Measurements from ENCODE around the gene DAPK3. TPM values are rescaled to one million over a fixed set of nuclear protein-coding genes. Genes with fewer than 3 reads are reported as not detected.
A peak's percentile ranks its signal among the peaks of the same experiment; 100 is the strongest.

The DAPK3 gene
- total RNA-seq, 4 donors from 2014 or later: 54.6 to 89.0 (median 82.3) TPM

DNA sequence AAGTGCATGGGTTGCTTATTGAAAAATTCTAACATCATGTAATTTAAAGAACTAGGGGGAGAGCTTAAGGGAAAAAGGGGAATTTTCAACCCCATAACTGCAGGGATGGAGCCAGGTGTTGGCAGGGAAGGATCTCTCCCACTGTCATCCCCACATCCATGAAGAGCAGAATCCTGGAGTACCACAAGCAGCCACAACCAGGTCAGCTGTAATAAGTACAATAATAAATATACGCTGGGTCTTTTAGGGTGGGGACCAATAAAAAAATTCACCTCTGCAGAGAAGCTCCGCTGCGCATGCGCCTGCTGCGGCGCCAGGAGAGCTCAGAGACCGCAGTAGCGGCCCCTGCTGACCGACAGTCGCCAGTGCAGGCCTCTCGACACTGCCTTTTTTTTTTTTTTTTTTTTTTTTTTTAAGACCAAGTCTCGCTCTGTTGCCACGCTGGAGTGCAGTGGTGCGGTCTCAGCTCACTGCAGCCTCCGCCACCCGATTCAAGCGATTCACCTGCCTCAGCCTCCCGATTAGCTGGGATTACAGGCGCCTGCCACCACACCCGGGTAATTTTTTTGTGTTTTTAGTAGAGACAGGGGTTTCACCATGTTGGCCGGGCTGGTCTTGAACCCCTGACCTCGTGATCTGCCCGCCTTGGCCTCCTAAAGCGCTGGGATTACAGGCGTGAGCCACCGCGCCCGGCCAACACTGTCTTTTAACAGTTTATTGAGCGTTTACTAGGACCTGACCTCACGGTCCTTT lies 16.9 kb upstream of the DAPK3 start:
- intact Hi-C loops (cut with DNase I; ENCODE audit: low total_unique reads): loop anchor here (5.0 kb wide), 1 partner anchor 80 kb away; the partner anchor contains the start of gene ZBTB7A

DNA sequence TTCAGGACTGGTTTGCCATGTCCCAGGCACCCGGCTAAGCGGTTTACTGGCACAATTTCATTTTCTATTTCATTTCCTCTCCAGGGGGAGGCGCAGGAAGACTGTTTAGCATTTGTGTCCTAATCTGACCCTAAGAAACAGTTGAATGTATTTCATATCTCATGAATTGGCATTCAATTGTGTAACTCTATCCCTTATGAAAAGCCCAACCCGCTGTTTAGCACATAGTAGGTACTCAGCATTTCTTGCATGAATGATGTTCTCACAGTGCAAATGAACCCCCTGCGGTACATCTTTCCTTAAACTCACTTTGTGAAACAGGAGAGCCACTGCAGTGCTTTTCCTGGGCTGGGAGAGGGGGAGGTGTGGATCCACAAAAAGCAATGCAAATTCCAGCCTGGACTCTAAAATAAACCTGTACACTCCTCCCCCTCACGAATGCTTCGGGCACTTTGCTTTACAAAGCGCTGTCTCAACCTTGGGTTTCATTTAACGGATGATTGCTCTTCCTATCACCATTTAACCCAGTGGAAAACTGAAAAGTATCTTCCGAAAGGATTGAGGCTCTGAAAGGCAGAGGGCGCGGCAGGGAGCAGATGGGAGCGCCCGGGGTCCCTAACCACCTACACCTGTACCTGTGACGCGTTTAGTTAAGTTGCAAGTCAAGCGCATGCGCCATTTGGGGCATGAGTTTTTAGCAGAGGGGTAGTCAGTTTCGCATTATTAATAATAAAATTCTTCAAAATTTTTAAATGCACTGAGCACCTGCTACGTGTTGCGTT lies 15.6 kb upstream of the DAPK3 start:
- peak overlapping the region in 2 of 4 donors; percentile 81 for H3K4me3 ChIP-seq
- peaks cover 0 to 26% (median 11%) of the 10 kb centered on the region in 4 donors for H3K36me3 ChIP-seq
- TF ChIP-seq, protein P1, sequence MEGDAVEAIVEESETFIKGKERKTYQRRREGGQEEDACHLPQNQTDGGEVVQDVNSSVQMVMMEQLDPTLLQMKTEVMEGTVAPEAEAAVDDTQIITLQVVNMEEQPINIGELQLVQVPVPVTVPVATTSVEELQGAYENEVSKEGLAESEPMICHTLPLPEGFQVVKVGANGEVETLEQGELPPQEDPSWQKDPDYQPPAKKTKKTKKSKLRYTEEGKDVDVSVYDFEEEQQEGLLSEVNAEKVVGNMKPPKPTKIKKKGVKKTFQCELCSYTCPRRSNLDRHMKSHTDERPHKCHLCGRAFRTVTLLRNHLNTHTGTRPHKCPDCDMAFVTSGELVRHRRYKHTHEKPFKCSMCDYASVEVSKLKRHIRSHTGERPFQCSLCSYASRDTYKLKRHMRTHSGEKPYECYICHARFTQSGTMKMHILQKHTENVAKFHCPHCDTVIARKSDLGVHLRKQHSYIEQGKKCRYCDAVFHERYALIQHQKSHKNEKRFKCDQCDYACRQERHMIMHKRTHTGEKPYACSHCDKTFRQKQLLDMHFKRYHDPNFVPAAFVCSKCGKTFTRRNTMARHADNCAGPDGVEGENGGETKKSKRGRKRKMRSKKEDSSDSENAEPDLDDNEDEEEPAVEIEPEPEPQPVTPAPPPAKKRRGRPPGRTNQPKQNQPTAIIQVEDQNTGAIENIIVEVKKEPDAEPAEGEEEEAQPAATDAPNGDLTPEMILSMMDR (IDR thresholded peaks at IDR 0.05): peak; percentile 49 to 76 (median 67)
- TF ChIP-seq POLR2A (IDR thresholded peaks at IDR 0.05) (no peak), POLR2AphosphoS5 (IDR thresholded peaks at IDR 0.05) (peak in 2 of 3 donors; percentile 33 to 38)
- intact Hi-C loops (cut with DNase I; ENCODE audit: low total_unique reads): loop anchor here (5.0 kb wide), 1 partner anchor 81 kb away; the partner anchor contains the start of gene ZBTB7A
- DNase-seq: peak; percentile 70
- 3 to 6% methylated on average over 5 to 21 of the region's 21 CpGs for WGBS, 2 donors (ENCODE audit: low coverage in 1 of 2)
- H3K4me1 ChIP-seq: peaks cover 22 to 45% (median 37%) of the 10 kb centered on the region in 4 donors
- no peaks in the 10 kb centered on the region for H3K9me3 ChIP-seq
- H3K27me3 ChIP-seq: no peaks in the 10 kb centered on the region
- peak overlapping the region; percentile 91 to 94 (median 94) for H3K27ac ChIP-seq
- in situ Hi-C loops (cut with MboI; ENCODE audit: low pct_ligation_motif_present in 1 of 4, low pct_unique_long_range_greater_than_20kb in 1 of 4, low sequenced_read_pairs in 3 of 4): loop anchor here in 2 of 4 donors (10.0 to 25.0 kb wide), 2 partner anchors 151 to 198 kb away; partner anchors contain the start of genes ANKRD24 (in 2 of the 2) and SIRT6 (in 2 of the 2)

More for the DNA sequence above, 16.9 kb upstream of the DAPK3 start:
- peaks cover 22 to 41% (median 37%) of the 10 kb centered on the region in 4 donors for H3K4me1 ChIP-seq
- peak overlapping the region in 1 of 4 donors; percentile 31 for H3K4me3 ChIP-seq
- peaks cover 0 to 13% (median 2%) of the 10 kb centered on the region in 4 donors for H3K36me3 ChIP-seq
- no peaks in the 10 kb centered on the region for H3K27me3 ChIP-seq
- WGBS, 2 donors (ENCODE audit: low coverage in 1 of 2): 6% methylated on average over 29 of the region's 30 CpGs; no CpG with 5 or more reads in 1 of the 2 donors
- H3K9me3 ChIP-seq: no peaks in the 10 kb centered on the region
- peak; percentile 93 for DNase-seq
- TF ChIP-seq EP300 (IDR thresholded peaks at IDR 0.05; ENCODE audit: low read depth): no peak
- TF ChIP-seq, protein P1 (IDR thresholded peaks at IDR 0.05): peak; percentile 87 to 97 (median 91)
- in situ Hi-C loops (cut with MboI; ENCODE audit: low pct_ligation_motif_present in 1 of 4, low pct_unique_long_range_greater_than_20kb in 1 of 4, low sequenced_read_pairs in 3 of 4): loop anchor here in 2 of 4 donors (10.0 to 25.0 kb wide), 2 partner anchors 150 to 197 kb away; partner anchors contain the start of genes ANKRD24 (in 2 of the 2) and SIRT6 (in 2 of the 2)
- peak overlapping the region; percentile 91 to 94 (median 94) for H3K27ac ChIP-seq

DNA sequence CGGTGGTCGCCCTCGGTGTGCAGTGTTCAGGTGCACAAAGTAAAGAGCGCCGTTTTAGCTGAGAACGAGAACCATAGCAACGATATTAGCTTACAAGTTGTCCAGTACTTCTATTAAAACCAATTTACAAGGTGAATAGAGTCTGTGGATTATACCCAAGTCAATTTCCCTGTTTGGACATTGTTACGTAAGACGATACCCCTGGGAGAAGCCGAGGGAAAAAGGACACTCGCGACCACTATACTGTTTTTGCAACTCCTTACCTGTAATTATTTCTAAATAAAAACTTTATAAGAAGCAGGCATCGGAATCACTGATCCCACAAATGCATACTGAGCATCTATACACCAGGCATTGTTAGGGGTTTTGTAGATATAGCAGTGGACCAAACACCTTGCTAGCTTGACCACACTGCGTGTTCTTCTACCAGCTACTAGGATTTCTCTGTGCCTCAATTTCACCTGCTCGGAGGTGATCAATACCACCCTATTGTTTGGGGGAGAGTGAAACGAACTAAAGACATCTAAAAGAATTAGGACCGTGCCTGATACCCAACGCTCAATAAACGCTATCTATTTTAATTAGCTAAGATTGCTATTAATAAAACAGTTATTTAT lies 14.9 kb upstream of the DAPK3 start:
- H3K4me3 ChIP-seq: peak overlapping the region; percentile 10 to 81 (median 78)
- no peaks in the 10 kb centered on the region for H3K27me3 ChIP-seq
- DNase-seq: no peak
- intact Hi-C loops (cut with DNase I; ENCODE audit: low total_unique reads) (loop anchor here (5.0 kb wide), 1 partner anchor 82 kb away; the partner anchor contains the start of gene ZBTB7A), in situ Hi-C loops (cut with MboI; ENCODE audit: low pct_ligation_motif_present in 1 of 4, low pct_unique_long_range_greater_than_20kb in 1 of 4, low sequenced_read_pairs in 3 of 4) (loop anchor here in 2 of 4 donors (10.0 to 25.0 kb wide), 2 partner anchors 152 to 199 kb away; partner anchors contain the start of genes ANKRD24 (in 2 of the 2) and SIRT6 (in 2 of the 2))
- WGBS, 2 donors (ENCODE audit: low coverage in 1 of 2): 3 to 4% methylated on average over 13 to 19 of the region's 19 CpGs
- peaks cover 0 to 33% (median 14%) of the 10 kb centered on the region in 4 donors for H3K36me3 ChIP-seq
- peak overlapping the region; percentile 91 to 94 (median 94) for H3K27ac ChIP-seq
- peaks cover 22 to 45% (median 37%) of the 10 kb centered on the region in 4 donors for H3K4me1 ChIP-seq
- no peak for TF ChIP-seq EP300 (IDR thresholded peaks at IDR 0.05; ENCODE audit: low read depth)
- no peaks in the 10 kb centered on the region for H3K9me3 ChIP-seq

DNA sequence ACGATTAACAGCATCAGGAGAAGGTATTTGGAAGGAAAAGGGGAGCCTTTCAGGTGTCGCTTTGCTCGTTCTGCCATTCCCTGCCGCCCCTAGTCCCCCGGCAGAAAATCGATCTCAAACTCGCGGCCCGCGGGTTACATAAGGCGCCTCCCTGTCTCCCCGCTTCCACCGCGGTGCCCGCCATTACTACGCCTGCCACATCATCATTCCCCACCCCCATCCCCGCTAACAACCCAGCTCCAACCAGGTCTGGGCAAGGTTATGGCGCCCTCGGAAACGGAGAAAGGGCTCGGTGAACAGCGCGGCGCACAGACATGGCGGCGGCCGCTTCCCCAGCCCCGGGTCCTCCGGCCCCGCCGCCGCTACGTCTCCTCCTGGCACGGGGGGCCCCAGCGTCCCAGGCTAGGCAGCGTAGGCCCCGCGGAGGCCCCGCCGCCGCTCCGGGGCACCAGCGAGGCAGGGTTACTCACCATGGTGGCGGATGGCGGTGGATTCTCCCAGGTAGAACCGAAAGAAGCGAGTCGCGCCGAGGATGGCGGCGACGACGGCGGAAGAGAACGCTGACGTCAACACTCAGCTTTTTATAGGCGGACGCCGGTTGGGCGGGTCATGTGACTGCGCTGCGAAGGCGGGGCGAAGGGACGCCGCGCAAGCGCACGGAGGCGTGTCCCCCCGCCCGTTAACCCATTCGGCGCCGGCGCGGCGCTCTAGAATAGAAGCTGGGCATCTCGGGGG lies 14.2 kb upstream of the DAPK3 start, which contains the start of gene EEF2:
TSS of gene EEF2 (minus strand) at position 556 of the 735 bp plus-strand sequence. CDS start at position 473, 83 bp downstream.
- peak; percentile 92 for DNase-seq
- peak within 1 kb of the TSS; percentile 74 to 82 (median 81) for H3K4me3 ChIP-seq
- H3K27ac ChIP-seq: peak within 1 kb of the TSS; percentile 91 to 94 (median 94)
- peaks cover 22 to 45% (median 37%) of the 10 kb centered on the region in 4 donors for H3K4me1 ChIP-seq
- in situ Hi-C loops (cut with MboI; ENCODE audit: low pct_ligation_motif_present in 1 of 4, low pct_unique_long_range_greater_than_20kb in 1 of 4, low sequenced_read_pairs in 3 of 4): loop anchor here in 2 of 4 donors (10.0 to 25.0 kb wide), 2 partner anchors 152 to 200 kb away; partner anchors contain the start of genes ANKRD24 (in 2 of the 2) and SIRT6 (in 2 of the 2)
- peaks cover 0 to 40% (median 18%) of the 10 kb centered on the region in 4 donors for H3K36me3 ChIP-seq
- H3K9me3 ChIP-seq: no peaks in the 10 kb centered on the region
- H3K27me3 ChIP-seq: no peaks in the 10 kb centered on the region
- intact Hi-C loops (cut with DNase I; ENCODE audit: low total_unique reads): loop anchor here (5.0 kb wide), 1 partner anchor 82 kb away; the partner anchor contains the start of gene ZBTB7A
- TF ChIP-seq EP300 (IDR thresholded peaks at IDR 0.05; ENCODE audit: low read depth) (no peak), POLR2A (IDR thresholded peaks at IDR 0.05) (peak; percentile 100), POLR2AphosphoS5 (IDR thresholded peaks at IDR 0.05) (peak; percentile 100)
- TF ChIP-seq, protein P1 (IDR thresholded peaks at IDR 0.05): peak in 1 of 5 experiments; percentile 30
- 0% methylated on average over 2 to 76 of the region's 80 CpGs for WGBS, 2 donors (ENCODE audit: low coverage in 1 of 2)

Data from transverse colon (tissue), 4 donors.